OCI-LY7 (cell line): ENCODE data around the gene SNAP47. TPM values are rescaled to one million over a fixed set of nuclear protein-coding genes. Genes with fewer than 3 reads are reported as not detected.

Experiments used
- BruUV-seq: library from RNA; stranded (reverse); fragments of 400-500 nt; replicated peaks from 2 replicates; lab custom pipeline; 2021; lab: Mats Ljungman, UMichigan
- CTCF ChIA-PET: fragments of 300-600 bp; sonication (Branson Sonifier 250); formaldehyde crosslinking; loops from one replicate; lab custom pipeline; 2022; ENCODE audit warnings: antibody characterized with exemption; ENCODE audit not compliant: unreplicated experiment; lab: Charles Lee
- POLR2A ChIA-PET: fragments of 300-600 bp; sonication (Branson Sonifier 250); formaldehyde crosslinking; loops from one replicate; lab custom pipeline; 2022; ENCODE audit warnings: antibody characterized with exemption; lab: Charles Lee
- DNase-seq: peaks from one replicate; pipeline ENCODE4 v3.0.0-alpha.2; 2015; ENCODE audit warnings: low spot score
- H2AFZ ChIP-seq: fragments of 200-600 bp; sonication (generic), shearing (Covaris generic); 2 replicates; pipeline ENCODE4 v1.6.1; 2014; ENCODE audit warnings: mild to moderate bottlenecking, antibody characterized with exemption, low read length, moderate library complexity
- H3K27ac ChIP-seq: fragments of 200-600 bp; sonication (generic); 2 replicates; pipeline ENCODE4 v1.5.1; 2014; ENCODE audit warnings: mixed run types, low read depth, mild to moderate bottlenecking, moderate library complexity, low read length, inconsistent platforms; ENCODE audit not compliant: poor library complexity, severe bottlenecking
- H3K36me3 ChIP-seq: fragments of 200-600 bp; sonication (generic); 2 replicates; pipeline ENCODE4 v1.6.1; 2014; ENCODE audit warnings: mild to moderate bottlenecking, antibody characterized with exemption, low read length, moderate library complexity, mixed read lengths; ENCODE audit not compliant: insufficient read depth
- H3K4me1 ChIP-seq: fragments of 200-600 bp; sonication (generic); 2 replicates; pipeline ENCODE4 v1.5.1; 2014; ENCODE audit warnings: mild to moderate bottlenecking, low read length; ENCODE audit not compliant: insufficient read depth, poor library complexity, severe bottlenecking
- H3K4me2 ChIP-seq: fragments of 200-600 bp; sonication (generic); 2 replicates; pipeline ENCODE4 v1.6.1; 2014; ENCODE audit warnings: mild to moderate bottlenecking, low read length
- H3K4me3 ChIP-seq: fragments of 200-600 bp; sonication (generic); 2 replicates; pipeline ENCODE4 v1.5.1; 2014; ENCODE audit warnings: mild to moderate bottlenecking, low read depth, low read length; ENCODE audit not compliant: poor library complexity, severe bottlenecking
- H3K79me2 ChIP-seq: fragments of 200-600 bp; sonication (generic); 2 replicates; pipeline ENCODE4 v1.6.1; 2016; ENCODE audit warnings: low read depth, mild to moderate bottlenecking, low read length, moderate library complexity, mixed read lengths; ENCODE audit not compliant: insufficient read depth
- H3K9me2 ChIP-seq: fragments of 200-600 bp; sonication (generic); 2 replicates; pipeline ENCODE4 v1.6.1; 2016; ENCODE audit warnings: mild to moderate bottlenecking, low read length, mixed read lengths; ENCODE audit not compliant: insufficient read depth
- H3K9me3 ChIP-seq: fragments of 200-600 bp; sonication (generic); 2 replicates; pipeline ENCODE4 v1.6.1; 2014; ENCODE audit warnings: mild to moderate bottlenecking, mixed run types, low read length, mixed read lengths
- H4K20me1 ChIP-seq: fragments of 200-600 bp; sonication (generic); 2 replicates; pipeline ENCODE4 v1.6.1; 2014; ENCODE audit warnings: mild to moderate bottlenecking, antibody characterized with exemption, low read length, moderate library complexity, mixed read lengths; ENCODE audit not compliant: insufficient read depth
- CTCF ChIP-seq: fragments of 200-600 bp; sonication (generic); conservative IDR thresholded peaks from 2 replicates; pipeline ENCODE4 v1.5.1; 2014; ENCODE audit warnings: mild to moderate bottlenecking, antibody characterized with exemption, low read length, moderate library complexity, mixed read lengths
- EZH2phosphoT487 ChIP-seq: fragments of 200-600 bp; sonication (generic); IDR thresholded peaks from 2 replicates; pipeline ENCODE4 v1.6.1; 2018; ENCODE audit warnings: low read depth, borderline replicate concordance, mild to moderate bottlenecking, mixed run types, antibody characterized with exemption, low read length, moderate library complexity, mixed read lengths
- intact Hi-C: fragments of 100-400 bp; cut with micrococcal nuclease; formaldehyde crosslinking; loops from one replicate; pipeline ENCODE4 v1.10.0; 2022; ENCODE audit not compliant: unreplicated experiment
- total RNA-seq, 2 experiments: library from RNA; depleted of rRNA in 1 of 2; stranded (reverse); fragments of >200 nt in 1 of 2; shearing (Covaris generic) in 1 of 2; gene quantifications; 2 replicates each; pipeline ENCODE4 v1.2.3, GENCODE V29; 2014 to 2022

Gene SNAP47
- total RNA-seq, 2 experiments from 2014 or later = 29.8 to 44.2 TPM

GRCh38 chr1:227764019-227764391, 28.8 kb downstream of the SNAP47 start:
- Histone ChIP-seq H3K27ac (no peak overlapping the region), H3K4me2 (no peak overlapping the region), H3K36me3 (peaks cover 70% of the 10 kb centered on the region), H2AFZ (no peak overlapping the region), H3K79me2 (no peaks in the 10 kb centered on the region), H3K4me3 (no peak overlapping the region), H4K20me1 (no peaks in the 10 kb centered on the region), H3K4me1 (peaks cover 4% of the 10 kb centered on the region), H3K9me3 (no peaks in the 10 kb centered on the region), H3K9me2 (no peaks in the 10 kb centered on the region)
- DNase-seq = no peak
- ChIA-PET CTCF (no interaction called here), POLR2A (no interaction called here)
- intact Hi-C loops = no loop called here
- TF ChIP-seq EZH2phosphoT487 (no peak), CTCF (no peak)
- no TSS peak for BruUV-seq

- Histone ChIP-seq H3K4me2 (no peak overlapping the region), H3K9me3 (no peaks in the 10 kb centered on the region), H3K79me2 (no peaks in the 10 kb centered on the region), H4K20me1 (no peaks in the 10 kb centered on the region), H3K4me1 (peaks cover 4% of the 10 kb centered on the region), H3K27ac (no peak overlapping the region), H2AFZ (no peak overlapping the region), H3K4me3 (no peak overlapping the region), H3K9me2 (no peaks in the 10 kb centered on the region), H3K36me3 (peaks cover 56% of the 10 kb centered on the region)
- TF ChIP-seq CTCF (no peak), EZH2phosphoT487 (no peak)
- CTCF ChIA-PET = interaction anchor here (0.9 kb wide), 1 partner anchor 22 kb away, joined by 12 read pairs; no protein-coding TSS in a partner anchor
- intact Hi-C loops = no loop called here
- BruUV-seq = no TSS peak
- POLR2A ChIA-PET = interaction anchor here (0.9 kb wide), 1 partner anchor 12 kb away, joined by 3 read pairs; no protein-coding TSS in a partner anchor
- DNase-seq = no peak
Observed at GRCh38 chr1:227765261-227766014, 30.2 kb downstream of the SNAP47 start.

- TF ChIP-seq CTCF (no peak), EZH2phosphoT487 (no peak)
- Histone ChIP-seq H3K27ac (no peak overlapping the region), H3K9me2 (no peaks in the 10 kb centered on the region), H3K9me3 (no peaks in the 10 kb centered on the region), H3K79me2 (no peaks in the 10 kb centered on the region), H3K36me3 (peaks cover 51% of the 10 kb centered on the region), H3K4me3 (no peak overlapping the region), H2AFZ (no peak overlapping the region), H4K20me1 (no peaks in the 10 kb centered on the region), H3K4me1 (peaks cover 4% of the 10 kb centered on the region), H3K4me2 (no peak overlapping the region)
- intact Hi-C loops = no loop called here
- ChIA-PET POLR2A (interaction anchor here (0.9 kb wide), 1 partner anchor 12 kb away, joined by 3 read pairs; no protein-coding TSS in a partner anchor), CTCF (no interaction called here)
- BruUV-seq = no TSS peak
- DNase-seq = no peak
Observed at GRCh38 chr1:227766015-227766634, 30.9 kb downstream of the SNAP47 start.
